Stomach smooth muscle (tissue), 2 donors: ENCODE results near the gene PCSK6.

Source experiments
- H3K27ac ChIP-seq: one replicate; pipeline ENCODE4 v1.7.0; 2013; ENCODE audit warnings: mild to moderate bottlenecking, low read length, inconsistent platforms
- H3K27me3 ChIP-seq, 2 donors: one replicate each; pipeline ENCODE4 v1.7.0; 2013; ENCODE audit warnings: low read length in 2 of 2; ENCODE audit not compliant: insufficient read depth in 2 of 2, control insufficient read depth in 1 of 2
- H3K36me3 ChIP-seq, 2 donors: one replicate each; pipeline ENCODE4 v1.7.0; 2013; ENCODE audit warnings: low read length in 2 of 2; ENCODE audit not compliant: control insufficient read depth in 2 of 2, insufficient read depth in 2 of 2
- H3K4me1 ChIP-seq: one replicate; pipeline ENCODE4 v1.7.0; 2013; ENCODE audit warnings: low read length; ENCODE audit not compliant: control insufficient read depth, insufficient read depth
- H3K4me3 ChIP-seq, 2 donors: one replicate each; pipeline ENCODE4 v1.7.0; 2013; ENCODE audit warnings: low read length in 2 of 2
- H3K9ac ChIP-seq, 2 donors: one replicate each; pipeline ENCODE4 v1.7.0; 2013; ENCODE audit warnings: low read length in 2 of 2, mild to moderate bottlenecking in 1 of 2
- H3K9me3 ChIP-seq, 2 donors: one replicate each; pipeline ENCODE4 v1.7.0; 2013; ENCODE audit warnings: low read length in 2 of 2; ENCODE audit not compliant: control insufficient read depth in 2 of 2
- donor health status: healthy.
- donor health status: Pancreatic carcinoma.

The PCSK6 gene

DNA sequence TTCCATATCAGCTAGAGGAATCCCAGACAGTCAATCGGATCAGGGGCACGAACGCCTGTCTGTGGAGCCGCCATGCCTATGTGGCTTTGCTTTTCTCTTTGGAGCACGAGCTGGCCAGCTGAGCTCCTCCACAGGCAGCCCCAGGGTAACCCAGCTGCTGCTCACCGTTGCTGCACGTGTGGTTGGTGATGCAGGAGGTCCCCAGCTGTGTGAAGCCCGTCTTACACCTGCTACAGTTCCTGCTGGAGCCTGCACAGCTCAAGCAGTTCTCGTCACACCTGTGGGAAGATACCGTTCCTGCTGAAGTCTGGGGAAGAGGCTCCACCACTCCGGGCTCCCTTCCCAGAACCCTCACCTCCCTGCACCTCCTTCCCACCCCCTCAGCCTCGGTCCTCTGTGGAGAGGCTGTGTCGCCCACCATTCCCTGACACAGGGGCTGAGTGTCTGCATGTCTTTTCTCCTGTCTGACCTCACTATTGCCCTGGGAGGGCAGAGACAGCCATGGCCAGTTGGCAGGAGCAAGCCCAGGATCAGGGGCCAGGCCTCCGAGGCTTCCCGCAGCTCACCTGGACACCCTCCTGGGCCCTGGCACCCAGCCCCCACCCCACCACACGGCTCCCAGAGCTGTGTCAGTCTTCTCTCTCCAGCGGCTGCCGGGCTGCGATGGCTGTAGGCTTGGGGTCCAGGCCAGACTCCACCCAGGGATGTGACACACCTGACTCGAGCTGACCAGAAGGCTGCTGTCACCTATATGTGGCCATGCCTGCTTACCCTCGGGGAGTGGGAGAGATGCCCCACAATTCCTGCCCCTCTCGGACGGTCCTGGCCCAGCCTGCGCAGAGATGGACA lies 182.2 kb downstream of the PCSK6 start:
- no peaks in the 10 kb centered on the region for H3K27me3 ChIP-seq
- no peak overlapping the region for H3K4me3 ChIP-seq
- H3K4me1 ChIP-seq, result no peaks in the 10 kb centered on the region
- no peak overlapping the region for H3K27ac ChIP-seq
- H3K9me3 ChIP-seq, result no peaks in the 10 kb centered on the region
- H3K9ac ChIP-seq, result no peak overlapping the region
- H3K36me3 ChIP-seq, result no peaks in the 10 kb centered on the region

DNA sequence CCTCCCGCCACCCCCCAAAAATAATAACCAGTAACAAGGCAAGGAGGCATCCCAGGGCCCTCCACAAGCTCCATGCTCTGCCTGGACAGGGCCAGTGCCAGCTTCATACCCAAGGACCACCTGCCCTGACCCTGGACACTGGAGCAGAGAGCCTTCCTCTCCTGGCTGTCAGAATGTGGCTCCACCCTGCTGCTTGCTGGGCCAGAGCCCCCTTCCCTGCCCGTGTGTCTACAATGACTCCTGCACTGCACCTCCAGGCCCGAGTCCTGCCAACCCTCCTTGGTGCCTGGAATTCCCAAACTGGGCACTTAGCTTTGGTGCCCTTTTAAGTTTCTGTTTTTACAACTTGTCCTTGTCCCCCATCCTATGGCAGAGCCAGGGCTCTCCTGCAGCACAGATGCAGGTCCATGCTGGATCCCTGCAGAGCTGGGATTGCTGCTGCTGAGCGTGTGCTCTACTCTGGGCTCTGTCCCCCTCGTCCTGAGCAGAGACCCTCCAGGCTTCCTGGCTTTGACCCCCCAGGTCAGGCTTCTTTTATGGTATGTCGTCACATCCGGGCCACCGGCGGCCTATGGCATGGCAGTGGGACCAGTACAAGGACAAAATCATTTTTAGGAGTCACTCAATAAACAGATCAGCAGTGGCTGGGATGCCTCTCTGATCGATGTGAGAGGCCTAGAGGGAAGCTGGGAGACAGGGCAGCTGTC lies 183.0 kb downstream of the PCSK6 start:
- H3K4me3 ChIP-seq, result no peak overlapping the region
- H3K4me1 ChIP-seq, result no peaks in the 10 kb centered on the region
- no peak overlapping the region for H3K27ac ChIP-seq
- H3K27me3 ChIP-seq, result no peaks in the 10 kb centered on the region
- H3K9ac ChIP-seq, result no peak overlapping the region
- no peaks in the 10 kb centered on the region for H3K9me3 ChIP-seq
- no peaks in the 10 kb centered on the region for H3K36me3 ChIP-seq

DNA sequence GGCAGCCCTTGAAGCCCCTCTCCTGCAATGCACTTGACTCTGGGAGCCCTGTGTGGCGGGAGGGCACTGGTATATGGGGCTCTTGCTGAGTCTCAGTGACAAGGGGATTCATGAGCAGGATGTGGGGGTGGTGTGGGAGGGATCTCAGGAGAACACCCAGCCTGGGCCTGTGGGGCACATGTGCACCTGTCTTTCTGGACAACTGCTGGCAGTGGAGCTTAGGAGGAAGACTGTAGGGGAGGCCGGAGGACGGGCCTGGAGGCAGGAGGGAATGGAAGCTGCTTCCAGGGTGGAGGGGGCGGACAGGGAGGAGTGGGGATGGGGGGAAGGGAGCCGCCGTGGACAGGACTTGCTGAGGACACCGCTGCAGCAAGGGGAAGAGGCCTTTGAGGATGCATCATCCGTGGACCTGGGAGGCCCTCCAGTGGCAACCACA lies 183.7 kb downstream of the PCSK6 start:
- no peak overlapping the region for H3K9ac ChIP-seq
- no peaks in the 10 kb centered on the region for H3K36me3 ChIP-seq
- H3K9me3 ChIP-seq, result no peaks in the 10 kb centered on the region
- no peak overlapping the region for H3K4me3 ChIP-seq
- H3K27ac ChIP-seq, result no peak overlapping the region
- no peaks in the 10 kb centered on the region for H3K4me1 ChIP-seq
- no peaks in the 10 kb centered on the region for H3K27me3 ChIP-seq

DNA sequence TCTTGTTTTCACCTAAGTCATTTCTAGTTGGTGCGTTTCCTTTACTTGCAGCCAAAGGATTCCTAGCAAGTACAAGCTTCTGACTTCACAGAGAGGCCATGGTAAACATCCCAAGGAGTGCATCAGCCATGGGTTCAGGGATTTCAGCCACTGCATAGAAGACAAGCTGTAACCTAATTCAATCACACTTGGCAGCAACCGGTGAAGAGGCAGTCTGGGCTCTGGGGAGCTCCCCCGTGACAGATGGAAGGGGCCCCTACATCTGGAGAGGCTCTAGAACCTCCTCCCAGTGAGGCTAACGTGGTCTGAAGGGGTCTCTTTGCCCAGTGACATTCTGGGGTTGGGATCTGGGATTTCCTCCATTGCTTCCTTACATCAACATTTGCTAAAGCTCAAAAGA lies 186.1 kb downstream of the PCSK6 start:
- H3K36me3 ChIP-seq, result no peaks in the 10 kb centered on the region
- no peaks in the 10 kb centered on the region for H3K27me3 ChIP-seq
- no peaks in the 10 kb centered on the region for H3K4me1 ChIP-seq
- no peaks in the 10 kb centered on the region for H3K9me3 ChIP-seq
- no peak overlapping the region for H3K27ac ChIP-seq
- no peak overlapping the region for H3K9ac ChIP-seq
- no peak overlapping the region for H3K4me3 ChIP-seq

DNA sequence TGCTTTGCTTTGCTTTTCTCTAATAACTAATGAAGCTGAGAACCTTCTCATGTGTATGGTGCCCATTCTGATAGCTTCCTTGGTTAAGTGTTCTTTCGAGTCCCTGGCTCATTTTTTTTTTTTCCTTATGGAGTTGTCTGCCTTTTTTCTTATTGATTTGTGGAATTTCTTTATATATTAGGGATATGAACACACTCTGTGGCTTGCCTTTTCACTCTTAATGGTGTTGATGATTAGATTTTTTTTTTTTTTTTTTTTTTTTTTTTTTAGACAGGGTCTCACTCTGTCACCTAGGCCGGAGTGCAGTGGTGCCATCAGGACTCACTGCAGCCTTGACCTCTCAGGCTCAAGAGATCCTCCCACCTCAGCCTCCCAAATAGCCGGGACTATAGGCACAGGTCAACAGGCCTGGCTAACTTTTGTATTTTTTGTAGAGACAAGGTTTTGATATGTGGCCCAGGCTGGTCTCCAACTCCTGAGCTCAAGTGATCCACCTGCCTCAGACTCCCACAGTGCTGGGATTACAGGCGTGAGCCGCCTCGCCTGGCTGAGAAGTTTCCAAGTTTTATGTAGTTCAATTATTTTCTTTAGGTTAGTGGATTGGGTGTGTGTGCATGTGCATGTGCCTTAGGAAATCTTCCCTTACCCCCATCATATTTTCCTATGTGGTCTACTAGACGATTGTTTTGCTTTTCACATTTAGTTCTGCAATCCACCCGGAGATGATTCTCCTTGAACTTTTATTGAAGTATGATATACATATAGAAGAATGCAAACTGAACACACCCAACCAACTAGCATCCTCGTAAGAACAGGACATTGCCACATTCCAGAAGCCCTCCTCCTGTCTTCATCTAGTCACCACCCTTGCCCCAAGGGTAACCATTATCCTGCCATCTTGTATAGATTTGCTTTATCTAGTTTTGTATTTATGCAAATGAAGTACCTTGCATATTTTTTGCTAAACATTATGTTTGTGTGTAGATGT lies 192.8 kb downstream of the PCSK6 start:
- peak overlapping the region; percentile 86 to 94 for H3K4me3 ChIP-seq
- no peaks in the 10 kb centered on the region for H3K36me3 ChIP-seq
- no peaks in the 10 kb centered on the region for H3K27me3 ChIP-seq
- H3K4me1 ChIP-seq, result peaks cover 19% of the 10 kb centered on the region
- H3K9me3 ChIP-seq, result no peaks in the 10 kb centered on the region
- peak overlapping the region in 1 of 2 donors; percentile 77 for H3K9ac ChIP-seq
- no peak overlapping the region for H3K27ac ChIP-seq

DNA sequence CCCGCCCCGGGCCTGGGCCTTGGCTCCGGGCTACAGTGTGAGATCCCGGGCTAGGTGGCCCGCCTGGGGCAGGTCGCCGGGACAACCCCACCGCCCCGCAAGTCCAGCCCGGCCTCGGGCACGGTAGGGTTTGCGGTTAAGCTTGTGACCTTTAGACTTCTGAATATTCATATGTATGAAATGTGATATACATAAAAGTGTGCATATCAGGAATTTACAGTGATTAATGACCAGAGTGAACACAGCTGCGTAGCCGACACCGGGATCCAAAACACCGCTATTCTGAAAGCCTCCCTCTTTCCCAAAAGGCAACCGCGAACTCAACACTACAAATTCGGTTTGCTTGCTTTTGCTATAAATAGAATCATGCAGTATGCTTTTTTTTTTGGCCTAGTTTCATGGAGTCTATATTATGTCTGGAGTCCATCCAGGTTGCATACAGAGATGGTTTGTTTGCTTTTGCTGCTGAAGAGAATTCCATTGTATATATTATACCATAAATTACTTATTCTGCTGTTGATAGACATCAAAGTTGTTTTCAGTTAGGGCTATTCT lies 193.8 kb downstream of the PCSK6 start:
- Histone ChIP-seq H3K36me3 (no peaks in the 10 kb centered on the region), H3K27me3 (no peaks in the 10 kb centered on the region), H3K27ac (peak overlapping the region; percentile 86), H3K4me3 (peak overlapping the region; percentile 86 to 94), H3K9me3 (no peaks in the 10 kb centered on the region), H3K4me1 (peaks cover 19% of the 10 kb centered on the region), H3K9ac (peak overlapping the region; percentile 77 to 88)

DNA sequence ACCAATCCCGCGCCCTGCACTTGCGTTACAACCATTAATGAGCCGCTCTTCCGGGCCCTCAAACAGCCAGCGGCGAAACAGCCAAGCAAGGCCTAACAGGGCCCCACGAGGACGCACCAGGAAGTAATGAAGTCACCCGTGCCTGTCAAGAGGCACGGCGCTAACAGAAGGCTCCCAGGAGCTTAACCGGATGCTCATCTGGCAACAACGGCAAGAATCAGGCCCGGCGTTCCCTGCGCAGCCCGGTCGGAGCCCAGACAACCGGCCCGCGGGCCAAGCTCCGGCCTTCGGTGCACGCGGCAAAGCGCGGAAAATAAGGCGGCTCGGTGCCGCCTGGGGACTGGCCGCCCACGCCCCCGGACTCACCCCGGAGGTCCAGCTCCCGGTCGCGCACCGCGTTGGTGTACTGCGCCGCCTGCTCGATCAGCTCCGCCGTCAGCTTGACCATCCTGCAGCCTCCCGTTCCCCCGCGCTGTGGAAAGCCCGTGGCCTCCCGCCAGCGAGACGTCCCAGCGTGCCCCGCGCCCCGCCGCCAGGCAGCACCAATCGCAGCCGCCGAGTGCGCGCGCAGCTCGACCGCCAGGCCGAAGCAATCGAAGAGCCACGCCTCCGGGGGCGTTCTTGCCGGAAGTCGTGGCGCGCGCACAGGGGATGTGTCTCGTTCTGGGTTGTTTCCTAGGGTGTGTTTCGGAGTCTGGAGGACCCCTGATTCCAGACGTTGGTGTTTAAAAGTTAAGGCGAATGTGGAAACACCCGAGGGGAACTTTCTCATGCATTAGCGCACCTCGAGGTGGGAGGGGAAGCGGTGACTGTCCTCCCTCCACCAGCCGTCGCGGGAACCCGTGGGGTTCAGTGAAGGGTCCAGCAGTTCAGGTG lies 194.5 kb downstream of the PCSK6 start, which contains the start of gene SNRPA1:
Gene SNRPA1, minus strand, starts transcription at position 518 of the 876 bp plus-strand sequence. Its CDS starts 70 bp downstream, at position 448.
- H3K27ac ChIP-seq, result peak within 1 kb of the TSS; percentile 86
- H3K4me3 ChIP-seq, result peak within 1 kb of the TSS; percentile 86 to 94
- H3K4me1 ChIP-seq, result peaks cover 19% of the 10 kb centered on the region
- peaks cover 0 to 4% of the 10 kb centered on the region in 2 donors for H3K36me3 ChIP-seq
- H3K27me3 ChIP-seq, result no peaks in the 10 kb centered on the region
- H3K9me3 ChIP-seq, result no peaks in the 10 kb centered on the region
- H3K9ac ChIP-seq, result peak within 1 kb of the TSS; percentile 91 to 92

DNA sequence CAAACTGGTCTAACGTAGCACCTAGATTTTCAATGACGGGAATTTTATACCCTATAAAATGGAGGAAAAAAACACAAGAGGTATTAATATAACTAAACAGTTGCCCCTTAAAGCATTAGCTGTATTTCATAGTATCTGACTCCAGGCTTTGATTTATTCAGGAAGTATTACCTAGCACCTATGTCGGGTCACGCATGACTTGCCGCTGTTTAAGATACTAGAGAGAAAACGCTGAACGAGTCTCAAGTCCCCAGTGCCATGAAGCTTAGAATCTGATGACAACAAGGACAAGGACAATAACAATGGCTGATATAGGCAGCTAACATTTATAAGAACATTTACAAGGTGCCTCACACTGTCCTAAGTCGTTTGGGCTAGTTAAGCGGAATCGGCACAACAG lies 196.4 kb downstream of the PCSK6 start:
- H3K9ac ChIP-seq, result peak overlapping the region in 1 of 2 donors; percentile 92
- peak overlapping the region; percentile 86 to 94 for H3K4me3 ChIP-seq
- no peak overlapping the region for H3K27ac ChIP-seq

DNA sequence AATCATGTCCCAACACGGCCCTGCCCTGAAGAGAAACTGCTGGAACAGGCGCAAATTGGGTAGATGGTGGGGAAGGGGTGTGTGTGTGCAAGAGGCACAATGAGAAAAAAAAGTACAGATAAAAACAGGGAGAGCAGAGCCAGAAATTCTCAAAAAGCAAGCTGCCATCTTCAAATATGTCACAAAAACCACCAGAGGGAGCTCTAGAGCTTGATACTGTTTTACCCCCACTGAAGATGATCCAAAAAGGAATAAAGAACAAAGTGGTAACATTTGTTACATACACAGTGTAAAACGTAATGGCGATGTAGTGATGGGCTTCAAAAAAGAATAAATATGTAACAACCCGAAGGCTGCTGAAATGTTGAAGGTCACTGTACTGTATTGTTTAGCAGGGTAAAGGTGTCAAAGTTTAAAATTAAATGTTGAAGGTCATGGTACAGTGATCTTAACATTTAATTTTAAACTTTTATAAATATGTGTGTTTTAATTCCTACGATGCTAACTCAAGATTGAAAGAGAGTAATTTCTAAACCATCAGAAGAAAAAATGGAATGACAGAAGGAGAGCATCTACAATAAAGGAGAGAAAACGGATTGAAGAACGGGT lies 200.5 kb downstream of the PCSK6 start:
- no peaks in the 10 kb centered on the region for H3K27me3 ChIP-seq
- H3K4me1 ChIP-seq, result peaks cover 12% of the 10 kb centered on the region
- H3K27ac ChIP-seq, result no peak overlapping the region
- no peak overlapping the region for H3K4me3 ChIP-seq
- peaks cover 26 to 33% of the 10 kb centered on the region in 2 donors for H3K36me3 ChIP-seq
- H3K9me3 ChIP-seq, result no peaks in the 10 kb centered on the region
- H3K9ac ChIP-seq, result no peak overlapping the region

More for the DNA sequence above, 196.4 kb downstream of the PCSK6 start:
- Histone ChIP-seq H3K36me3 (peaks cover 4 to 7% of the 10 kb centered on the region in 2 donors), H3K27me3 (no peaks in the 10 kb centered on the region), H3K9me3 (no peaks in the 10 kb centered on the region), H3K4me1 (peaks cover 19% of the 10 kb centered on the region)
